SJCRH30 (cell line): ENCODE measurements around the gene TSC2. TPM values are rescaled to one million over a fixed set of nuclear protein-coding genes. Genes with fewer than 3 reads are reported as not detected.
"Not testable (repeated sequence)": the region's sequence is repeated elsewhere in the genome, so short reads cannot be mapped to it uniquely, and the experiment has no call there.

Experiments used
- DNase-seq, 2 experiments: peaks; one replicate each; pipeline ENCODE4 v3.0.0-alpha.2; 2015 to 2020
- H3K27ac ChIP-seq: fragments of 250-450 bp; sonication (Bioruptor Pico); 2 replicates; pipeline ENCODE4 v1.5.1; 2020; ENCODE audit warnings: mild to moderate bottlenecking, moderate library complexity
- H3K27me3 ChIP-seq: fragments of 250-450 bp; sonication (Bioruptor Pico); 2 replicates; pipeline ENCODE4 v1.5.1; 2020; ENCODE audit warnings: mild to moderate bottlenecking, moderate library complexity
- H3K36me3 ChIP-seq: fragments of 250-450 bp; sonication (Bioruptor Pico); 2 replicates; pipeline ENCODE4 v1.5.1; 2020; ENCODE audit warnings: mild to moderate bottlenecking, moderate library complexity
- H3K4me1 ChIP-seq: fragments of 250-450 bp; sonication (Bioruptor Pico); 2 replicates; pipeline ENCODE4 v1.5.1; 2020; ENCODE audit warnings: mild to moderate bottlenecking, moderate library complexity
- H3K4me3 ChIP-seq: fragments of 250-450 bp; sonication (Bioruptor Pico); 2 replicates; pipeline ENCODE4 v1.5.1; 2020; ENCODE audit warnings: mild to moderate bottlenecking, moderate library complexity
- H3K9me3 ChIP-seq: fragments of 250-450 bp; sonication (Bioruptor Pico); replicated peaks from 2 replicates; pipeline ENCODE4 v1.5.1; 2020; ENCODE audit warnings: mild to moderate bottlenecking, moderate library complexity
- total RNA-seq: library from RNA; depleted of rRNA; stranded (reverse); fragments of >200 nt; shearing (Covaris generic); gene quantifications from 2 replicates; pipeline ENCODE4 v1.2.3, GENCODE V29; 2014

The TSC2 gene
- total RNA-seq, 1 experiment from 2014 or later: 37.1 TPM

DNA sequence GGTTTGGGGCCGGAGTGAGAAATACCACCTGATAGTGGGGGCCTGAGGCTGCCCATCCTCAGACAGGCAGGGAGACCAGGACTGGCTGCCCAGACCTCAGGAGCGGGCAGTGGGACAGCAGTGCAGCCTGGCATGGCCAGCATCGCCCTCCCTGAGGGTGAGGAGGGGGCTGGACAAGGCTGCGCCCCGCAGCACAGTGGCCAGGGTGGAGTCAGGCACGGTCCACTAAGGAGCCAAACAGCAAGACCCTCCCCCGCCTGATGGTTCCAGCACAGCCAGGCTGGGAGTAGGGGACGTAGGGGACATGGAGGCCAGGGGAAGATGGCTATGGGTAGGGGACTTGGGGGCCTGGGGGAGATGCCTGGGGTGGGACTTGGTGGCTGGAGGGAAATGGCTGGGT, 41.5 kb upstream of the TSC2 start:
- no peaks in the 10 kb centered on the region for H3K27me3 ChIP-seq
- no peaks in the 10 kb centered on the region for H3K9me3 ChIP-seq
- H3K4me1 ChIP-seq: peaks cover 28% of the 10 kb centered on the region
- no peak for DNase-seq
- H3K36me3 ChIP-seq: peaks cover 26% of the 10 kb centered on the region
- H3K4me3 ChIP-seq: no peak overlapping the region
- no peak overlapping the region for H3K27ac ChIP-seq

DNA sequence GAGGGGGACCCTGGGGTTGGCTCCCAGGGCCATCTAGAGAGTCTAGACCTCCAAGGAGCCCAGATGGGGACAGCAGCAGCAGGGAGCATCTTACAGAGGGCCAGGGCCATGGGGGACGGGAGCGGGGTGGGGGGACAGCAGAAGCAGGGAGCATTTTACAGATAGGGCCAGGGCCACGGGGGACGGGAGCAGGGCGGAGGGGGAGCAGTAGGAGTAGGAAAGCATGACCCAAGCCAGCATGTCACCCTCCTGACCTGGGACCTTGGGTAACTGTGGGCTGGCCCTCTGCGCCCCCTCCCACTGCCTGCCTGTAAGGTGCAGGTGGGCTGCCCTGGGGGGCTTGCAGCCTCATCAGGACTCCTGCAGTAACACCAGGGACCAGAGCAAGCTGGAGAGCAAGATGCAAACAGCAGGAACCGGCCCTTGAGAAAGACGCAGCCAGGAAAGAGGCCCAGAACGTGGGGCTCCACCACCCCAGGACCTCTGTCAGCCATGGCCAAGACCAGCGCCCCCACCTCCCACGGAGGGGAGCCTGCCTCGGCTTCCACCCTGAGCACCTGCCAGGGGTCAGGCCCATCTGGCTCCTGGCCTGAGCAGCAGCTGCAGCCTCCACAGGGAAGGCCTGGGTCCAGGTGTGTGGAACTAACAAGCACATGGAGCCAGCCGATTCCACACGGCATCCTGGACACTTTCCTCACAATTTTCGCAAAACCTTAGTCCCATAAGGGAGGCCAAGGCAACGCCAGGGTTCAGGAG, 40.5 kb upstream of the TSC2 start:
- H3K27ac ChIP-seq: no peak overlapping the region
- no peaks in the 10 kb centered on the region for H3K9me3 ChIP-seq
- H3K27me3 ChIP-seq: no peaks in the 10 kb centered on the region
- no peak overlapping the region for H3K4me3 ChIP-seq
- no peak for DNase-seq
- peaks cover 28% of the 10 kb centered on the region for H3K4me1 ChIP-seq
- H3K36me3 ChIP-seq: peaks cover 17% of the 10 kb centered on the region

DNA sequence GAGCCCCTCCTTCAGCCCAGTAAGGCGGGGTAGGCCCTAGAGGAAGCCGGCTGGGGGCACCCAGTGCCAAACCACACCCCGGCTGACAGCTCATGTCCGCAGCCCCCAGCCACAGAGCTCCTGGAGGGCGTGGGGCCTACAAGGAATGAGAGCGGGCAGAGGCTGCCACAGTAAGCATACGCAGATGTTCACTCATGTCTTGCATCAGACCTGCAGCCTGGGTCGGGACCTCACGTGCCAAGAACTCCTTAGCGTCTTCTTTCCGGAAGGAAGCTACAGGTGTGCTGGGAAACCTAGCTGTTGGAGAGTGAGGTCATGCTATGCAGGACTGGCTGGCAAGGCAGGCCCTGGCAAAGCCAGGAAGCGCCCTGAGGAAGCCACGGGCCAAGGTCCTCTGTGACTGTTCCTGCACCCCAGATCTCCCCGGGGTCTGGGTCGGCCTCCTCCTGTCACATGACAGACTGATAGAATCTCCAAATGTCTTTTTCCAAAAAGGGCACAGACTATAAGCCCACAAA, 39.7 kb upstream of the TSC2 start:
- H3K4me1 ChIP-seq: peaks cover 28% of the 10 kb centered on the region
- peak overlapping the region; percentile 71; the same call in 1 of the 2 replicates for H3K4me3 ChIP-seq
- H3K27me3 ChIP-seq: no peaks in the 10 kb centered on the region
- H3K9me3 ChIP-seq: no peaks in the 10 kb centered on the region
- H3K27ac ChIP-seq: no peak overlapping the region
- peaks cover 9% of the 10 kb centered on the region for H3K36me3 ChIP-seq
- no peak for DNase-seq

DNA sequence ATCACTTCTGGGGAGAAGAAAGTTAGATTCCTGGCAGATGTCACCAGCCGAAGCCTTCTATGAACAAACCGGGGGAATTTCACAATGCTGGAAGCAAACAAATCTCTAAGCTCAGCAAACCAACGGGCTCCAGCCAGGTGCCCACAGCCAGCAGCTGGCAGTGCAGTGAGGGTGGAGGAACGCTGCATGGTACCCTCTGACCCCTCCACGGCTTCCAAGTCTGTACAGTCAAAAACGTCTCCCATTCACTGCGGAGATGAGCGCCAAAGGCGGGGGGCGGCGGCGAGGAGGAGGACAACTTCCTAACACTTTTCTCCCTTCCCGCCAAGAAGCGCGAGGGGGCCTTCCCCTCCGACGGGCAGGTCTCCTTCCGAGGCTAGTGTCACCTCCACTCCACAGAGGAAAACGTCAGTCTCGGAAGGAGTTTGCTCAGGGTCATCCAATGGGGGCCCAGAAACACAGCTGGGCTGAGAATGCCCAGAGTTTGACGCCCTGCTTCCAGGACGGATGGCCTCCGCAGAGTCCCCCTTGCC, 39.1 kb upstream of the TSC2 start:
- peak overlapping the region; percentile 71 for H3K4me3 ChIP-seq
- peak overlapping the region; percentile 40; the same call in 1 of the 2 replicates for H3K27ac ChIP-seq
- H3K4me1 ChIP-seq: peaks cover 28% of the 10 kb centered on the region
- no peaks in the 10 kb centered on the region for H3K27me3 ChIP-seq
- H3K36me3 ChIP-seq: 0 out of 2 replicates have a peak, but pooled peaks cover 6% of the 10 kb centered on the region
- H3K9me3 ChIP-seq: no peaks in the 10 kb centered on the region
- DNase-seq: no peak

DNA sequence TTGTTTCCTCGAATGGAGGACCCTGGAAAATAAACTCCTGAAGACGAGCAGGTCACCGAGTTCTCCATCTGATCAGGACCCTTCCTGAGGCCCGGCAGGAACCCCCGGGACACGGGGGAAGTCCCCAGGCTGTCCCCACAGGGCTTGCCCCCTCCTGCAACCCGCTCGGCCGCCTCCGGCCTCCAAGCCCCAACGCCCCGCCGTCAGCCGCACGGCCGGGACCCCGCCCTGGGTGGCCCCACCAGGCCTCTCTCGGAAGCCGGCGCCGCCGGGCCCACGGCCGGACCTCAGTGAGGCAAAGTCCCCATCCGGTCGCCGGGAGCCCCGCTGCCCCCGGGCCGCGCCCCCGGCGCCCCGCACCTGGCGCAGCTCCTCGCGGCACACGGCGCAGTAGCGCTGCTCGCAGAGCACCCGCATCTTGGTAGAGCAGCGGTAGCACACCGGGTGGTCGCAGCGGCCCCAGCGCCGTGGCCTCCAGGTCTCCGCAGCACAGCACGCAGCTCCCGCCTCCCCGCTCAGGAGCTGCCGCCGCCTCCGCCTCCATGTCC, 38.5 kb upstream of the TSC2 start:
- Histone ChIP-seq H3K27me3 (no peaks in the 10 kb centered on the region), H3K27ac (peak overlapping the region; percentile 40; the same call in 1 of the 2 replicates), H3K4me1 (peaks cover 25% of the 10 kb centered on the region)

DNA sequence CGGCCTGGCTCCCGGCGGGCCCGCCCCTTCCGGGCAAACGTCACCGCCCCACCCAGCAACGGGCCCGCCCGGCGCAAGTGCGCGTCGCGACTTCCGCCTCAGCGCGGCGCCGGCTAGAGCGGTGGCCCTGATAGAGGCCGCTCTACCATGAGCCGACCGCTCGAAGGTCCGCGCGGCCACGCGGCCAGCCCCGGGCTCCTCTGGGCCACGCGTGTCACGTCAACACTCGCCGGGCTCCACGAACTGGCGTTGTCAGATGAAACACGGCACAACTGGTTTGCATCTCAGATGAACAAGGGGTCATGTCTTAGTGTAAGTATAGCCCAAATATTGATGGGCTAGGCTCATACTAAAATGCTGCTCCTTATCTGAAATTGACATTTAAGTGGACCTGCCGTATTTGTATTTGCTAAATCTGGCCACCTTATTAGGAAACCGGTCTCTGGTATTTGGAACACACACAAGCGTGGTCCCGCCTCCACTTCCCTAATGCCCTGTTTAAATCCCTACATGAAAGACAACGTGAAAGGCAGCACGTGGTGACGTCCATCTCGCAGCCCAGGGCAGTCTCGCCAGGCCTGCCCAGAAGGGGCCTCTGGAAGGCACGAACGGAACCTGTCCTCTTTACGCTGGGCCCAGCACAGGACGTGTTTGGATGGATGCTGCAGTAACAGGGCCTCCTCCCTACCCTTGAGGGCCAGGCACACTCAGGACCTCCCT, 37.8 kb upstream of the TSC2 start, which contains the start of gene ZNF598:
Gene ZNF598, minus strand, starts transcription at position 31 of the 720 bp plus-strand sequence.
- no peaks in the 10 kb centered on the region for H3K9me3 ChIP-seq
- no peaks in the 10 kb centered on the region for H3K27me3 ChIP-seq
- H3K36me3 ChIP-seq: 0 out of 2 replicates have a peak, but pooled peaks cover 6% of the 10 kb centered on the region

More for the DNA sequence above, 38.5 kb upstream of the TSC2 start:
- H3K4me3 ChIP-seq: peak overlapping the region; percentile 71
- DNase-seq: no peak
- 0 out of 2 replicates have a peak, but pooled peaks cover 6% of the 10 kb centered on the region for H3K36me3 ChIP-seq
- H3K9me3 ChIP-seq: no peaks in the 10 kb centered on the region

DNA sequence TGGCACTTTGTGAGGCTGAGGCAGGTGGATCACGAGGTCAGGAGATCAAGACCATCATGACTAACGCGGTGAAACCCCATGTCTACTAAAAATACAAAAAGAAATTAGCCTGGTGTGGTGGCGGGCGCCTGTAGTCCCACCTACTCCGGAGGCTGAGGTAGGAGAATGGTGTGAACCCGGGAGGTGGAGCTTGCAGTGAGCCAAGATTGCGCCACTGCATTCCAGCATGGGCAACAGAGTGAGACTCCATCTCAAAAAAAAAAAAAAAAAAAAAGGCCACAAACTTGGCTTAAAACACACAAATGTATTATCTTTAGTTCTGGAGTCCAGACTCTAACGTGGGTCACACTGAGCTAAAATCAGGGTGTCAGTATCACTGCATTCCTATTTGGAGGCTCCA, 36.1 kb upstream of the TSC2 start:
- not testable (repeated sequence) for H3K36me3 ChIP-seq, H3K27ac ChIP-seq, H3K4me3 ChIP-seq, DNase-seq, H3K27me3 ChIP-seq, H3K9me3 ChIP-seq
- H3K4me1 ChIP-seq: peaks cover 28% of the 10 kb centered on the region

More for the DNA sequence above, 37.8 kb upstream of the TSC2 start, which contains the start of gene ZNF598:
- Histone ChIP-seq H3K4me3 (peak within 1 kb of the TSS; percentile 71), H3K4me1 (peaks cover 18% of the 10 kb centered on the region), H3K27ac (peak within 1 kb of the TSS; percentile 78)
- DNase-seq: peak; percentile 79 to 87

DNA sequence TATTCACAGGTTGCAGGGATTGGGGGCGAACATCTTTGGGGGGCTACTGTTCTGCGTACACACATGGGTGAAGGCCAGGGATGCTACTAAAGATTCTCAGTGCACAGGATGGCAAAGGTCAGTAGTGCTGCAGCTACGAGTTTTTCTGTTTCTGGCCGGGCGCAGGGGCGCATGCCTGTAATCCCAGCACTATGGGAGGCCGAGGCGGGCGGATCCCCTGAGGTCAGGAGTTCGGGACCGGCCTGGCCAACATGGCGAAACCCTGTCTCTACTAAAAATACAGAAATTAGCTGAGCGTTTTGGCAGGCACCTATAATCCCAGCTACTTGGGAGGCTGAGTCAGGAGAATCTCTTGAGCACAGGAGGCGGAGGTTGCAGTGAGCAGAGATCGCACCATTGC, 34.3 kb upstream of the TSC2 start:
- Histone ChIP-seq H3K4me3 (no peak overlapping the region), H3K4me1 (peaks cover 21% of the 10 kb centered on the region), H3K9me3 (no peaks in the 10 kb centered on the region), H3K27me3 (no peaks in the 10 kb centered on the region), H3K27ac (no peak overlapping the region), H3K36me3 (no peaks in the 10 kb centered on the region)
- no peak for DNase-seq

DNA sequence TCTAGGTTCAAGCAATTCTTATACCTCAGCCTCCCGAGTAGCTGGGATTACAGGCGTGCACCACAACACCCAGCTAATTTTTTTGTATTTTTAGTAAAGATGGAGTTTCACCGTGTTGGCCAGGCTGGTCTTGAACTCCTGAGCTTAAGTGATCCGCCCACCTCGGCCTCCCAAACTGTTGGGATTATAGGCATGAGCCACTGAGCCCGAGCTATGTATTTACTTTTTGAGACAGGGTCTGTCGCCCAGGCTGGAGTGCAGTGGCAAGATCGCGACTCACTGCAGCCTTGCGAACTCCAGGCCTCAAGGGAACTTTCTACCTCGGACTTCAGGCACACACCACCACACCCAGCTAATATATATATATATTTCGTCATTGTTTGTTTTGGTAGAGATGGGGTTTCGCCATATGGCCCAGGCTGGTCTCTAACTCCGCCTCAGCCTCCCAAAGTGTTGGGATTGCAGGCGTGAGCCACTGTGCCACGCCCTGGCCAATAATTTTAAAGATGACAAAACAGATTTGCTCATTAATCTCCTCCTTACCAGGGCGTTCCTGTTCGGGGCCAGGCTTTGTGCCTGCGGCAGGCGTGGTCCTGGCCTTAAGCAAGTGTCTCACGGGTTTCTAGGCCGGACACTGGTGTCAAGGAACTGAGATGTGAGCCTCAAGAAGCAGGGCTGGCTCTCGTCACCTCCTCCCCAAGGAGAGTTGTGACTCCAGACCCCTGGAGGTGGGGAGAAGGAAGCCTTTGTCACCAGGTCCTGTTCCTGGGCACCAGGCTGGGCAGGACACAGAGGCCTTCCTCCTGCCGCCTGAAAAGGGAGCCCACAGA, 32.5 kb upstream of the TSC2 start:
- Histone ChIP-seq H3K9me3 (no peaks in the 10 kb centered on the region), H3K4me3 (no peak overlapping the region), H3K27me3 (peaks cover 8% of the 10 kb centered on the region; the same call in 1 of the 2 replicates), H3K27ac (no peak overlapping the region), H3K36me3 (no peaks in the 10 kb centered on the region), H3K4me1 (peaks cover 15% of the 10 kb centered on the region)
- no peak for DNase-seq

DNA sequence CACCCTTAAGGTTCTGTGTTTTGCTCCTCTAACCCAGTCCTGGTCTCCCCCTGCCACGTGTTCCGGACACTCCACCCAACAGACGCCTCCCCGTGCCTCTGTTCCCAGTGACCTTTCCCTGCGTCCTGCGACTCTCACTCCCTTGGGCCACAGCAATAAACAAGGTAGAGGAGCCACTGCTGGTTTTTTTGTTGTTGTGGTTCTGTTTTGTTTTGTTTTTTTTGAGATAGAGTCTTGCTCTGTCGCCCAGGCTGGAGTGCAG, 31.9 kb upstream of the TSC2 start:
- Histone ChIP-seq H3K27me3 (peaks cover 8% of the 10 kb centered on the region; the same call in 1 of the 2 replicates), H3K4me1 (peaks cover 12% of the 10 kb centered on the region), H3K9me3 (no peaks in the 10 kb centered on the region), H3K36me3 (no peaks in the 10 kb centered on the region), H3K27ac (no peak overlapping the region), H3K4me3 (no peak overlapping the region)
- no peak for DNase-seq

DNA sequence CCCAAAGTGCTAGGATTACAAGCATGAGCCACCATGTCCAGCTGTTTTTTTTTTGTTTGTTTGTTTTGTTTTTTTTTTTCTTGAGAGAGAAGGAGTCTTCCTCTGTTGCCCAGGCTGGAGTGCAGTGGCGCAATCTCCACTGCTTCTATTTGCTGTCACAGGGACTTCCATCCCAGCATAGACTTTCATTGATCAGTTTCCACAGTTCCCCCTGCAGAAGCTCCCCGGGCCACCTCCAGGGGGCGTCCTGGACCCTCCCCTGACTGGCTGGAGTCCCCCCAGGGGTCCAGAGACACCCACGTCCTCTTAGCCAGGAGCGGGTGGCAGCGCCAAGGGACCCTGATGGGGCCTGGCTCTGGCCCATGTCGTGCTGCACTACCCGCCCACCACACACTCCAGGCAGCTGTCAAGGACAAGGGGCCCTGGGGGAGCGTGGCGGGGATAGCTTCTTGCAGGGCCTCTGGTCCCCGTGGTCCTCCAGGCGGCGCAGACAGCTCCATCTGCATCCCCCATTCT, 31.3 kb upstream of the TSC2 start:
- Histone ChIP-seq H3K4me3 (no peak overlapping the region), H3K36me3 (no peaks in the 10 kb centered on the region), H3K9me3 (no peaks in the 10 kb centered on the region), H3K27me3 (peaks cover 8% of the 10 kb centered on the region; the same call in 1 of the 2 replicates), H3K27ac (no peak overlapping the region), H3K4me1 (peaks cover 12% of the 10 kb centered on the region)
- DNase-seq: peak; percentile 63 to 64

DNA sequence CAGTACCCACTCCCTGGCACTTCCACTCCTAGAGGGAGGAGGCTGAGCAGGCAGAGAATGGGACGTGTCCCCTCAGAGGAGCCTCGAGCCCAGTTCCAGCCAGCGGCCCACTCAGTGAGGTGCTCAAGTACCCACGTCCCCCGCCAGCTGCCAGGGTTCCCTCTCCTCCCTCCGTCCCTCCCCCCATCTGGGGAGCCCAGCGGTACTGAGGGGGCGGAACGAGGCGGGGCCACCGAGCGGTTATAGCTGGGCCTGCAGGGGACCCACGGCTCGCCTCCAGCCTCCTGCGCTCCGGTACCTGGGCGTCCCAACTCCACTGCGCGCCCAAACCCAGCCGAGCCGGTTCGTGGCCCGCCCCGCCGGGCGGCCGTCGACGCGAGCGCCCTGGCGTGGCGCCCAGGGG, 28.3 kb upstream of the TSC2 start, which contains the start of gene NPW:
Gene NPW, plus strand, starts transcription at position 268 of the 403 bp plus-strand sequence.
- Histone ChIP-seq H3K9me3 (no peaks in the 10 kb centered on the region), H3K4me3 (peak within 1 kb of the TSS; percentile 21; the same call in 1 of the 2 replicates), H3K27me3 (peaks cover 8% of the 10 kb centered on the region; the same call in 1 of the 2 replicates), H3K27ac (no peak within 1 kb of the TSS), H3K36me3 (no peaks in the 10 kb centered on the region), H3K4me1 (peaks cover 12% of the 10 kb centered on the region)
- DNase-seq: peak in 1 of 2 experiments; percentile 37

DNA sequence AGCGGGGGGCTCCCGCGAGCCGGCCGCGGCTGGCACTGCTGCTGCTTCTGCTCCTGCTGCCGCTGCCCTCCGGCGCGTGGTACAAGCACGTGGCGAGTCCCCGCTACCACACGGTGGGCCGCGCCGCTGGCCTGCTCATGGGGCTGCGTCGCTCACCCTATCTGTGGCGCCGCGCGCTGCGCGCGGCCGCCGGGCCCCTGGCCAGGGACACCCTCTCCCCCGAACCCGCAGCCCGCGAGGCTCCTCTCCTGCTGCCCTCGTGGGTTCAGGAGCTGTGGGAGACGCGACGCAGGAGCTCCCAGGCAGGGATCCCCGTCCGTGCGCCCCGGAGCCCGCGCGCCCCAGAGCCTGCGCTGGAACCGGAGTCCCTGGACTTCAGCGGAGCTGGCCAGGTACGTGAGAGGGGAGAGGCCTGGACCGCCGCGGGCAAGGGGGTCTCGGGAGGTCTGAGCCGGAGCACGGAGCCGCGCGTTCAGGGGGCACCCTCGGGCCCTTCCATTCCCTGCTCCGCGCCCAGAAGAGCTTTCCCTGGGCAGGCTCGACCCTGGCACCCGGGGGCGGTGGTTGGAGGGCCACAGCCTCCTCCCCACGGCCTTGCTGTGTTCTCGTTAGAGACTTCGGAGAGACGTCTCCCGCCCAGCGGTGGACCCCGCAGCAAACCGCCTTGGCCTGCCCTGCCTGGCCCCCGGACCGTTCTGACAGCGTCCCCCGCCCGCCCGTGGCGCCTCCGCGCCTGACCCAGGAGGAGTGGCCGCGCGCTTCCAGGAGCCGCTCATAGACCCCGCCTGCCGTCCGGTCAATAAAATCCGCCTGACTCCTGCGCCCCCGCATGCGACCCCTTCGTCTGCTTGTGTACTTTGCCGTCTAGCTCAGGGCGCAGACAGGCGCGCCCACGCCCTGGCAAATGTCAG, 27.6 kb upstream of the TSC2 start:
- Histone ChIP-seq H3K4me1 (peaks cover 12% of the 10 kb centered on the region), H3K27ac (no peak overlapping the region), H3K27me3 (peaks cover 8% of the 10 kb centered on the region; the same call in 1 of the 2 replicates), H3K9me3 (no peaks in the 10 kb centered on the region), H3K36me3 (no peaks in the 10 kb centered on the region), H3K4me3 (peak overlapping the region; percentile 21; the same call in 1 of the 2 replicates)
- no peak for DNase-seq
